Activated CD4-positive, CD25-positive, alpha-beta regulatory T cell (primary cell): ENCODE data around the gene NFASC.

Experiments used
- DNase-seq, 4 experiments: peaks; one replicate each; lab custom pipeline; 2025; lab: John Stamatoyannopoulos, UW

NFASC gene

DNA sequence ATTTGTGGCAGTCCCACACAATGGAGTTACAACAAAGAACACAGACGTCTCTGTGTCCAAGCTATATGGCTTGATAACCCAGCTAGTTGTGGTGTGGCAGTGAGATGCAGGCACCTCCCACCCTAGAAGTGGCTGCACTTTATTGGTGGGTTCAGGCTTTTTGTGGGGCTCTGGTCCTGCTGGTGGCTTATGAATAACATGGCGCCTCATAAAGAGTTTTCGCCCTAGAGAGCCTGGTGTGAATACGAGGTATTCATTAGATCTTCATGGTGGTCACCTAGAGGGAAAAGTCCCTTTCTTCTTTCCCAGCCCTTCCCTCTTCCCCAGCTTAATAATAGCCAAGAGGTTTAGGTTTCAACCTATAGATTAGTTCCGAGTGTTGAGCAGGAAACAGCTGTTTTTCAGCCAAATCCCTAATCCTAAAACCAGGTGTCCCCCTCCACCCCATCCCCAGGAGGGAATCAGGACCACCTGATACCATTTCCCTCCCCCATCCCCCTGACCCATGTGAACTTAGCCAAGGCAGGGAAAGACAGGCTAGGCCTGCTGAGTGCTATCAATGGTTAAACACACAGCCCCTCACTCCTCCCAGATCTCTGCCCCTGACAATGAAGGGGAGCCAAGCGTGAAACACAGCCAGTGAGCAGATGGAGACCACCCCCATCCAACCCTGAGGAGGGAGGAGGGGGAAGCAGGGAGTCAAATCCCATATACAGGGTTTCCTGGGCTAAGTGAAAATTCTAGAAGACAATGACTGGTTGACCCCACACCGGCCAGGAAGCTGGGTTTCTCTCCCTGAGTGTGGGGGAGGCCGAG is 58.2 kb downstream of the NFASC start:
- no peak for DNase-seq

DNA sequence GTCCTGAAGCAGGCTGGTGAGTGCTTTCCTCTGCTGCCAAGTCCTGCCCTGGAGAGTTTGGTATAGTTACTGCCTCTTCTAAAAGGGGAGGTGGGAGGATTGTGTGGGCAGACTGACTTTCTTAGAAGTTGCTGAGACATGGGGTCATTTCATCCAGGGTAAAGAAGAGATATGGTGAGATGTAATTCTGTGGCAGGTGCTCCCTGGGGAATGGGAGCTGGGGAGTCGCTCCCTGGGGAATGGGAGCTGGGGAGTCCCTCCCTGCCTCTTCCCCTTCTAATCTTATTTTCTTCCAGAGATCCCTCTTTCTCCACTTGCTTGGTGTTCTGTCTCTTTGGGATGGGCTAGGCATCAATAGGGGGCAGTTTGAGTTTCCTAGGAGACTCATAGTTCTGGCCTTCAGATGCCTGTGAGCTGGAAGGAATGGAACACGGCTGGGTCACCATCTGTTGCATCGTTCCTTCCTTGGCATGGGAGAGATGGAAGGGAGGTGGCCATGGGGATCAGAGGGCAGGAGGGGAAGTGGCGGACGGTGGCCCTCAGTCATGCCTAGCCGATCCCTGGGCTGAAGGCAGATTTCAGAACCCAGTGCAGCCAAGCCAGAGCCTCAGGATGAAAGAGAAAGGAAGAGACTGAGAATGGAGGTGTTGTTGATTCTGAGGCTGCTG is 59.0 kb downstream of the NFASC start:
- DNase-seq: no peak

- no peak for DNase-seq
Observed at GRCh38 chr1:204930155-204930523, 59.5 kb downstream of the NFASC start.

DNA sequence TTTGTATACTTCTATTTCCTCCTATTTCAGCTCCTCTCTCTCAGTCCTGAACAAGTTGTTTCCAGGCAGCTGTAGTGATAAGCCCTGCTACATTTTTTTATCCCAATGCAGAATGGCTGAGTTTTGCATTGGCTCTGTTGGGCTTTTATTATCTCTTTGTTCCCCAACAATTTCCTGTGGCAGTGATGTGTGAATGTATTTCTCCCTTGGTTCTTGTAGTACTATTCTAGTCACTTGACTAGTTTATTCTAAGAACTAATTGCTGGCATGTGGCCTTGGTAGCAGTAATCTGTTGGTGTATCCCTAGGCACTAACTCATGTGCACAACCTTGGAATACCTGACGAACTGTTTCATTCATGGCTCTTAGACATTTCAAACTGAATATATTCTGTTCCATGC is 60.7 kb downstream of the NFASC start:
- no peak for DNase-seq

- DNase-seq: no peak
Observed at GRCh38 chr1:204931768-204932572, 61.3 kb downstream of the NFASC start.

GRCh38 chr1:204932573-204932909 is 61.9 kb downstream of the NFASC start:
- no peak for DNase-seq

DNA sequence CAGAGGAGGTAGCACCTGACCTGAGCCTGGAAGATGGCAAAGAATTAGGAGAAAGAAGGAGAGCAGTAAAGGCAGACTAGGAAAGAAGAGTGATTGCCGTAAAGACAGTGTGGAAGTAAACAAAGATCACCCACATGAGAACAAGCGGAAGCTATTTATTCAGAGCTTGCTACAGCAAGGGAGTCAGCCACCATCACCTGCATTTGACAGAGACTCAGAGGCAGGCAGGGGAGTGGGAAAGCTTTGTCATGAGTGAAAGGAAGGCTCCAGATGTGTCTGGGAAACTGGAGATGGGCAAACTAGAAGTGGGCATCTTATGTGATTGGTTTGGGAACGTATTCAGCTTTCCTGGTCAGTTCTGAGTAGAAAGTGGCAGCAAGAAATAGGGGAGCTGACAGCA is 64.5 kb downstream of the NFASC start:
- DNase-seq: no peak

- no peak for DNase-seq
Observed at GRCh38 chr1:204936765-204937164, 66.1 kb downstream of the NFASC start.

DNA sequence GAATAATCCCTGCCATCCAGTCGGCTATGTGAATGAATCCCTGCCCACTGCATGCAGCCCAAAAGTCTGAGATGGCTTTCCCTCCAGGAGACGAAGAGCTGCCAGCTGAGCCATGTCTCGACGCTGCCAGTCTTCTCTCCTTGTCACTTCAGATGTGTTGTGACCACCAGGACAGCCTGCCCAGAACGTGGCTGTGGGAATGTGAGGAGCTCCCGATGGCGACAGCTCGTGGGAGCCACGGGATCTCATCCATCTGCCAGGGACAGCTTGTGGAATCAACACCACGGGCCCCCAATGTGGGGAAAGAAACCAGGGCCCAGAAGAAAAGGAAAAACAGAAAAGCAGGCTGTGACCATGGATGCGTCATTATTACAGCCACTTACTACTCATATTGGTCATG is 67.2 kb downstream of the NFASC start:
- DNase-seq: no peak

DNA sequence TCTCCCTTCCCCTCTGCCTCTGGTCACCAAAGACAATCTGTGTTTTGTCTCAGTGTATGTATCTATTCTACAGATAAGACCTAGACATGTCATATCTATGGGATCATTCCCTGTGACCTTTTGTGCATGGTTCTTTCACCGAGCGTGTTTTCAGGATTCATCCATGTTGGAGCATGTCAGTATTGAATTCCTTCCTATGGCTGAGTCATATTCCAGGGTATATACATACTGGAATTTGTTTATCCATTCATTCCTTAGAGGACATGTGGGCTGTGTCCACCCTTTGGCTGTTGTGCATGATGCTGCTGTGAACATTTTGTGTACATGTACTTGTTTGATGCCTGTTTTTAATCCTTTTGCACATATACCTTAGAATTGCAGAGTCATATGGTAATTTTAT is 69.9 kb downstream of the NFASC start:
- no peak for DNase-seq

DNA sequence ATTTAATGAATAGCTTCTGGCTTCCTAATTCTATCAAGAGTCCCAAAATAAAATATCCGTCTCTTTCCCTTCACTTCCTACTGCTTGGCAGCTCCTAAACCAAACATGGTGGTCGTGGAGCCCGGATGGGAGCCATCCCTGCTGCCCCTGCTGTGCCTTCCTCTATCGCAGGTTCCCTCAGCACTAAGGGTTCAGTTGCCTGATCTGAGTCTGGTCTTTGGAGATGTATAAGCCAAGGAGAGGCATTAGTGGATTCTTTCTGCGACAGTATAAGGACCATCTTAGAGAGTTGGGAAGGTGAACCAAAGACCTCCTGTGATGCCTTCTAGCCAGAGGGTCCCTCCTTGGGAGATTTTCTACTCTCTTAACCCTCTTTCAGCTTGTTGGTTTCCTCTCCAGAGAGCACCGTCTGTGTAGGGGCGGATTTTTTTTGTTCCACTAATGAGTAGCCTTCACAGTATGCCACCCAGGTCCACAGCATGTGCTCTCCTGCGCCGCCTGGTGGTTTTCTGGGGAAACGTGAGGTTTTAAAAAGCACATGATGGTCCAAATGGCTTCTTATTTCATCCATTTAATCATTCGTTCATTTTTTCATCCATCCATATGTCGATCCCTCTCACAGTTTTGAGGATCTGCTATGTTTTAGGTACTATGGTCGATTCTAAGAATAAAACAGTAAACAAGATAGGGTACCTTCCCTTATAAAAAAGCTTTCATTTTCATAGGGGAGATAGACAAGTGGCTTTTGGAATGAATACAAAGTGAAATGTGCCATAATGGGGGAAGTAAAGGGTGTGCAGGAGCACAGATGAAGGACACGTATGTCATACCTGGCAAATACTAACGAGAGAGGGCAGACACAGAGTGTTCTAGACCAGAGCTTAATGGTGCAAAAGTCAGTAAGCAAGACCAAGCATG is 71.0 kb downstream of the NFASC start:
- DNase-seq: peak in 1 of 4 experiments; percentile 2

GRCh38 chr1:204943495-204943894 is 72.8 kb downstream of the NFASC start:
- DNase-seq: no peak

- no peak for DNase-seq
Observed at GRCh38 chr1:204944662-204945061, 74.0 kb downstream of the NFASC start.

DNA sequence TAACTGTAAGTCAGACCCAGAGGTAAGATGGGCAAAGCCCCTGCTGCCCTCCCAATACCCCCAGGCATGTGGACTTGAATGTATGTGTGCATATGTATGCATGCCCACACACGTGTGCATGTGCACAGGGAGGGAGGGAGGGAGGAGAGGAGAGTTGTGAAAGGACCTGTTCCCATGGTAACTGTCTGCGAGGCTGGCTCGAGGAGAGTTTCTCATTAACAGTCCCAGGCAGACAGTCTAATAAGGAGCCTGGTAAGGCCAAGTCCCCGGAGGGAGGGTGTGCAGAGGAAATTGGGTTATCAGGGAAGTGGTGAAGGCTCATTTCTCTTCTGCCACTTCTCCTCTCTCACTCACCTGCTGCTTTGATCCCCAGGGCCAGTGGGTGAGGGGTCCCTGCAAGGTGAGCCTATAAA is 74.9 kb downstream of the NFASC start:
- no peak for DNase-seq

DNA sequence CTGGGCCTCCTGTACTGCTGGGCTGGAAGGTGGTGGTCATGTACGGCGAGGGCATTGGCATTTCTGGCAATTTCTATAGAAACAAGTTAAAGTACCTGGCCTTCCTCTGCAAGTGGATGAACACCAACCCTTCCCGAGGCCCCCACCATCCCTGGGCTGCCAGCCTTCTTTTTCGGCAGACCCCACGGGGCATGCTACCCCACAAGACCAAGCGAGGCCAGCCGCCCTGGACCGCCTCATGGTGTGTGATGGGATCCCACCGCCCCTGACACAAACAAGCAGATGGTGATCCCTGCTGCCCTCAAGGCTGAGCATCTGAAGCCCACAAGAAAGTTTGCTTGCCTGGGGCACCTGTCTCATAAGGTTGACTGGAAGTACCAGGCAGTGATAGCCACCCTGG is 76.0 kb downstream of the NFASC start:
- DNase-seq: no peak

- DNase-seq: no peak
Observed at GRCh38 chr1:204947338-204947737, 76.7 kb downstream of the NFASC start.

DNA sequence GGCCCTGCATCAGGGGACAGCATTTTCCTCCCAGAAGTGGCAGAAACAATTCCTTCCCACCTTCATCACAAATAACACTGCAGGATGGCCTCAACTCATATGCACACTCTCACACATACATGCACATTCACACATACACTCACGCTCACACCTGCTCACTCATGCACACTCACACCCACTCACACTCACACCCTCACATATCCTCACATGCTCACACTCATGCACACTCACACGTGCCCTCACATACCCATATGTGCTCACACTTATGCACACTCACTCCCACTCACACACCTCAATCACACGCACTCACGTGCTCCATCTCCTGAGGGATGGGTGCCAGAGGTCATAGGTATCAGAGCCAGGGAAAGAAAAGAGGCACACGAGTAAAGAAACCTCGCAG is 77.1 kb downstream of the NFASC start:
- DNase-seq: no peak

DNA sequence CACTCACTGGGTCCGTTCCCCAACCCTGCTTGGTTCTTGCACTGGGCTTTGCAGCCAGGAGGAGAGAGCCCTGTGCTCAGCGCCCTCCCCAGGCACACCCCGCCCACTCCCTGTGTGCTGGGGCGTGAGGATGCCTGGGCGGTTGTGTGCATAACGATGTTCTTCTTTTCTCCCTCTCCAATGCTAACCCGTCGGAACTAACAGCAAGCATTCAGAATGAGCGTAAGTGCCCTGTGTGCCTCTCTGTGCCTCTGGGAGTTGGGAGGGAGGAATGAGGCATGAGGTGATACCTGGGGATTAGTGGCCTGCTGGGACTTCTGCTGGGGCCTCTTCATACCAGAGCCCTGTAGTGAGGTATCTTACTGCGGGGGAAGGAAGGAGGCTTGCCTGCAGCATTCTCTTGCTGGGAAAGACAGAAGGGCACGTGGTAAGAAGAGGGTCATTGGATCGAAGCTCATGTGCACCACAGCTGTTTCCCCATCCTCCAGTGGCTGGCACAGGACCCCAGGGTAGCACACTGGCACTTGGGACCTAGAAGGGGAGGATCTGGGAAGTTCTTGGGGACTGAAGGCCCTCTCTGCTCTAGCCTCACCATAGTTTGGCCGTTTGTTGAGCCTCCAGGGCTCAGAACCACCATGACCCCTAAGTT is 79.8 kb downstream of the NFASC start:
- no peak for DNase-seq

GRCh38 chr1:204958317-204959307 is 88.0 kb downstream of the NFASC start:
- DNase-seq: no peak

DNA sequence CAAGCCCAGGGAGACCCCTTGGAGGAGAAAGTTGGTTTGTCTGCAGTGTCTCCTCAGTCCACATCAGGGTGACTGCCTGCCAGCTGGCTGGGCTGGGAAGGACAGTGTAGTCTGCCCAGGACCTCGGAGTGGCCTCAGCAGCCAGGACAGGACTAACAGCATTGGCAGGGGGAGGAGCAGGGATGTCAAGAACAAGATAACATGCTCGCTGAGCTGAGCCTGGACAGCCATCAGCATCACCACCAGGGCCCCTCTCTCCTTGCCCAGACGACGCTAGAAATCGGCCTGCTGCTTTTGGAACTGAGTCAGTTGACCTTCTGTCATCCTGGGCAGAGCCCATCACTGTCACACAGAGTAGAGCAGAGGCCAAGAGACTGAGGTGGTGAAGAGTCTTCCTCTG is 88.7 kb downstream of the NFASC start:
- DNase-seq: no peak
